K562 (cell line): Measurements from ENCODE around the gene RAB3GAP2. TPM values are rescaled to one million over a fixed set of nuclear protein-coding genes. Genes with fewer than 3 reads are reported as not detected.

Experiments
- BCL6 ChIP-seq: fragments of 250-450 bp; sonication (Bioruptor Pico); IDR thresholded peaks from 2 replicates; pipeline ENCODE4 v1.4.0; 2020
- CCAR2 ChIP-seq: fragments of 200-400 bp; formaldehyde crosslinking; IDR thresholded peaks from 2 replicates; pipeline ENCODE4 v1.6.1; 2017; ENCODE audit warnings: mild to moderate bottlenecking, low read depth, low read length
- COPS2 ChIP-seq: fragments of 450-650 bp; conservative IDR thresholded peaks from 2 replicates; pipeline ENCODE4 v1.6.1; 2016; ENCODE audit warnings: mild to moderate bottlenecking, moderate library complexity
- CREBBP ChIP-seq: IDR thresholded peaks from one replicate; pipeline ENCODE4 v1.6.1; 2012; ENCODE audit warnings: low read depth, mild to moderate bottlenecking, control low read depth, inconsistent platforms, low read length
- ETV6 ChIP-seq, 3 experiments: fragments of 150-350 bp in 1 of 3; sonication (generic) in 1 of 3; formaldehyde crosslinking in 1 of 3; IDR thresholded peaks; 2 replicates each; pipeline versions ENCODE4 v1.6.1 to v1.8.0; 2014 to 2022; ENCODE audit warnings: borderline replicate concordance in 2 of 3, low read depth in 2 of 3, antibody characterized with exemption in 1 of 3, low read length in 1 of 3, mild to moderate bottlenecking in 1 of 3, missing genetic modification reagents in 1 of 3
- HMG20B ChIP-seq: fragments of 250-450 bp; sonication (Bioruptor Pico); IDR thresholded peaks from 2 replicates; pipeline ENCODE4 v1.5.0; 2021; ENCODE audit warnings: mild to moderate bottlenecking
- MAFK ChIP-seq: IDR thresholded peaks from 2 replicates; pipeline ENCODE4 v1.6.1; 2011; ENCODE audit warnings: low read length, improper control_type of control experiment
- MAX ChIP-seq: sonication (generic); formaldehyde crosslinking; IDR thresholded peaks from 2 replicates; pipeline ENCODE4 v1.9.0; 2022; ENCODE audit warnings: mild to moderate bottlenecking, missing genetic modification reagents
- MCM3 ChIP-seq: fragments of 450-650 bp; IDR thresholded peaks from 2 replicates; pipeline ENCODE4 v1.6.1; 2016
- NCOR1 ChIP-seq: fragments of 450-650 bp; IDR thresholded peaks from 2 replicates; pipeline ENCODE4 v1.6.1; 2016; ENCODE audit warnings: mild to moderate bottlenecking, moderate library complexity
- NFE2L1 ChIP-seq: fragments of 450-650 bp; IDR thresholded peaks from 2 replicates; pipeline ENCODE4 v1.6.1; 2016; ENCODE audit warnings: missing genetic modification characterization, low read depth, mild to moderate bottlenecking, missing compliant biosample characterization, moderate library complexity, borderline replicate concordance
- NR4A1 ChIP-seq, 2 experiments: fragments of 250-450 bp in 1 of 2; fragments of 450-650 bp in 1 of 2; sonication (Bioruptor Pico) in 1 of 2; IDR thresholded peaks; 2 replicates each; pipeline versions ENCODE4 v1.4.0 to v1.6.1; 2016 to 2020; ENCODE audit warnings: mild to moderate bottlenecking in 2 of 2, missing compliant biosample characterization in 1 of 2, missing genetic modification characterization in 1 of 2, moderate library complexity in 1 of 2
- PHB2 ChIP-seq: fragments of 450-650 bp; IDR thresholded peaks from 2 replicates; pipeline ENCODE4 v1.6.1; 2017; ENCODE audit warnings: low read depth
- PRMT5 ChIP-seq: sonication (generic); formaldehyde crosslinking; IDR thresholded peaks from 2 replicates; pipeline ENCODE4 v1.5.0; 2020; ENCODE audit warnings: missing genetic modification reagents
- PRPF4 ChIP-seq: fragments of 200-400 bp; formaldehyde crosslinking; IDR thresholded peaks from one replicate; pipeline ENCODE4 v1.6.1; 2017; ENCODE audit warnings: low read length, low read depth, mild to moderate bottlenecking; ENCODE audit not compliant: insufficient read depth, poor library complexity, severe bottlenecking
- REST ChIP-seq, 2 experiments: fragments of 450-650 bp; formaldehyde crosslinking in 1 of 2; IDR thresholded peaks; 2 replicates each; pipeline versions ENCODE4 v1.4.0 to v1.6.1; 2014 to 2020; ENCODE audit warnings: mild to moderate bottlenecking in 2 of 2, borderline replicate concordance in 1 of 2, low read depth in 1 of 2
- SMAD3 ChIP-seq: fragments of 450-650 bp; formaldehyde crosslinking; conservative IDR thresholded peaks from 2 replicates; pipeline ENCODE4 v1.4.0; 2020; ENCODE audit warnings: mild to moderate bottlenecking
- SMAD4 ChIP-seq: fragments of 250-450 bp; sonication (Bioruptor Pico); conservative IDR thresholded peaks from 2 replicates; pipeline ENCODE4 v1.8.0; 2021; ENCODE audit warnings: inconsistent platforms, mild to moderate bottlenecking, moderate library complexity
- SMARCA4 ChIP-seq: fragments of 450-650 bp; IDR thresholded peaks from 2 replicates; pipeline ENCODE4 v1.6.1; 2016
- TEAD4 ChIP-seq, 2 experiments: sonication (generic) in 1 of 2; formaldehyde crosslinking in 1 of 2; IDR thresholded peaks; 2 replicates each; pipeline versions ENCODE4 v1.6.1 to v1.8.0; 2012 to 2022; ENCODE audit warnings: borderline replicate concordance in 1 of 2, inconsistent platforms in 1 of 2, low read length in 1 of 2, mild to moderate bottlenecking in 1 of 2, missing genetic modification reagents in 1 of 2
- TSC22D4 ChIP-seq: fragments of 450-650 bp; IDR thresholded peaks from 2 replicates; pipeline ENCODE4 v1.6.1; 2016; ENCODE audit warnings: missing genetic modification characterization, missing biosample characterization, control low read depth
- XRCC5 ChIP-seq: fragments of 200-400 bp; formaldehyde crosslinking; IDR thresholded peaks from 2 replicates; pipeline ENCODE4 v1.6.1; 2017; ENCODE audit warnings: low read depth, mild to moderate bottlenecking, low read length
- polyA plus RNA-seq, 8 experiments: library from polyadenylated mRNA; depleted of rRNA in 4 of 8; stranded (reverse) in 5 of 8; unstranded in 3 of 8; fragments of >200 nt; fragmentation: Nextera tagmentation in 2 of 8; fragmentation: Illumina TruSeq in 1 of 8; extraction: Ambion mirVana in 2 of 8; extraction: Trizol in 1 of 8; gene quantifications; 2 replicates each; pipeline versions ENCODE4 v1.2.1 to v1.2.3, GENCODE V29; 2011 to 2014; ENCODE audit warnings: inconsistent platforms in 1 of 8, missing spikeins in 1 of 8
- total RNA-seq, 7 experiments: library from RNA; depleted of rRNA in 6 of 7; stranded (reverse); fragments of >200 nt in 6 of 7; fragmentation: Illumina TruSeq in 2 of 7; extraction: Trizol in 2 of 7; gene quantifications; 2 replicates each; pipeline versions ENCODE4 v1.2.1 to v1.2.3, GENCODE V29; 2011 to 2021; ENCODE audit warnings: low replicate concordance in 1 of 7

The RAB3GAP2 gene
- total and polyA plus RNA-seq, 9 of the 15 experiments (the other 6 are each of a cell fraction or from before 2014, with no cell fraction given): 14.1 to 69.1 (median 32.2) TPM

DNA sequence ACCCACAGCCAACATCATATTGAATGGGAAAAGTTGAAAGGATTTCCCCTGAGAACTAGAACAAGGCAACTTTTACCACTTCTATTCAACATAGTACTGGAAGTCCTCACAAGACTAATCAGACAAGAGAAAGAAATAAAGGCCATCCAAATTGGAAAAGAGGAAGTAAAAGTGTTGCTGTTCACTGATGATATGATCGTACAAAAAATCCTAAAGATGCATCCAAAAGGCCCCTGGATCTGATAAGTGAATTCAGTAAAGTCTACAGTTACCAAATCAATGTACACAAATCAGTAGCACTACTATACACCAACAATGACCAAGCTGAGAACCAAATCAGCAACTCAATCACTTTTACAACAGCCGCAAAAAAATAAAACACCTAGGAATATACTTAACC lies 28.3 kb downstream of the RAB3GAP2 start (continued):
- TF ChIP-seq REST (IDR thresholded peaks at IDR 0.05; ENCODE audit: borderline replicate concordance) (no peak), REST (CRISPR knock-in tag; IDR thresholded peaks at IDR 0.05; ENCODE audit: low read depth) (no peak), NFE2L1 (tag) (no peak), BCL6 (no peak), SMARCA4 (peak; percentile 61), MAFK (no peak), COPS2 (no peak), PRPF4 (no peak), MAX (no peak), NR4A1 (CRISPR knock-in tag; IDR thresholded peaks at IDR 0.05) (no peak), NR4A1 (tag; IDR thresholded peaks at IDR 0.05) (no peak), TSC22D4 (no peak), ETV6 (IDR thresholded peaks at IDR 0.05; ENCODE audit: borderline replicate concordance in 1 of 2, low read depth in 2 of 2, low read length in 1 of 2) (no peak), ETV6 (CRISPR knock-in tag; IDR thresholded peaks at IDR 0.05; ENCODE audit: borderline replicate concordance) (no peak), CCAR2 (no peak), TEAD4 (IDR thresholded peaks at IDR 0.05; ENCODE audit: low read length) (peak; percentile 30; the same call in 1 of the 2 replicates), TEAD4 (CRISPR knock-in tag; IDR thresholded peaks at IDR 0.05; ENCODE audit: borderline replicate concordance) (no peak), SMAD4 (CRISPR knock-in tag) (no peak), HMG20B (CRISPR knock-in tag) (no peak), NCOR1 (peak; percentile 11; the same call in 1 of the 2 replicates), CREBBP (no peak), XRCC5 (no peak), PRMT5 (no peak), SMAD3 (CRISPR knock-in tag) (no peak), MCM3 (no peak), PHB2 (no peak)
